H1 (cell line): ENCODE results near the gene PLCB4. TPM values are rescaled to one million over a fixed set of nuclear protein-coding genes. Genes with fewer than 3 reads are reported as not detected.

Experiments used
- CTCF ChIA-PET: fragments of 300-600 bp; sonication (Branson Sonifier 250); formaldehyde crosslinking; loops from one replicate; lab custom pipeline; 2021; ENCODE audit not compliant: partially characterized antibody; lab: Charles Lee
- POLR2A ChIA-PET: fragments of 300-600 bp; sonication (Branson Sonifier 250); formaldehyde crosslinking; loops from one replicate; lab custom pipeline; 2021; ENCODE audit warnings: inconsistent platforms; ENCODE audit not compliant: partially characterized antibody; lab: Charles Lee
- DNase-seq, 2 experiments: peaks; one replicate each; pipeline versions ENCODE4 v3.0.0 to v3.0.0-alpha.2; 2010 to 2022; ENCODE audit warnings: low spot score in 2 of 2, low read depth in 1 of 2, mixed read lengths in 1 of 2
- FAIRE-seq: peaks from 2 replicates; lab custom pipeline; 2011; peaks lifted over from hg19 to GRCh38; lab: Jason Lieb, UNC
- H2AFZ ChIP-seq: 2 replicates; pipeline ENCODE4 v1.8.1; 2012; ENCODE audit warnings: low read length, inconsistent platforms
- H2AK5ac ChIP-seq: 2 replicates; pipeline ENCODE4 v1.6.1; 2013; ENCODE audit warnings: low read depth, low read length
- H2BK120ac ChIP-seq: replicated peaks from 2 replicates; pipeline ENCODE3; 2013; ENCODE audit warnings: low read depth, low read length, inconsistent platforms
- H2BK12ac ChIP-seq: 2 replicates; pipeline ENCODE4 v1.6.1; 2013; ENCODE audit warnings: low read depth, low read length
- H2BK15ac ChIP-seq: 2 replicates; pipeline ENCODE4 v1.6.1; 2013; ENCODE audit warnings: low read length
- H2BK20ac ChIP-seq: 2 replicates; pipeline ENCODE4 v1.6.1; 2013; ENCODE audit warnings: low read length
- H2BK5ac ChIP-seq: 2 replicates; pipeline ENCODE4 v1.6.1; 2013; ENCODE audit warnings: low read depth, low read length
- H3K14ac ChIP-seq: 2 replicates; pipeline ENCODE4 v1.6.1; 2013; ENCODE audit warnings: inconsistent platforms; ENCODE audit not compliant: insufficient read length
- H3K18ac ChIP-seq: 2 replicates; pipeline ENCODE4 v1.6.1; 2013; ENCODE audit warnings: low read length; ENCODE audit errors: extremely low read depth
- H3K23ac ChIP-seq: 2 replicates; pipeline ENCODE4 v1.6.1; 2013; ENCODE audit warnings: inconsistent platforms; ENCODE audit not compliant: insufficient read length
- H3K23me2 ChIP-seq: 2 replicates; pipeline ENCODE4 v1.6.1; 2013; ENCODE audit warnings: low read depth, low read length
- H3K27ac ChIP-seq: 2 replicates; pipeline ENCODE4 v1.6.1; 2011; ENCODE audit warnings: low read depth, low read length, inconsistent platforms
- H3K27me3 ChIP-seq, 4 experiments: replicated peaks in 1 of 4; 1 replicate in 1 of 4; 2 replicates in 3 of 4; pipeline versions ENCODE4 v1.6.1 to v1.8.1; 2011 to 2013; ENCODE audit warnings: low read length in 3 of 4, mild to moderate bottlenecking in 3 of 4, inconsistent platforms in 2 of 4, mixed read lengths in 2 of 4, moderate library complexity in 1 of 4; ENCODE audit not compliant: control insufficient read depth in 3 of 4, insufficient read depth in 3 of 4; ENCODE audit errors: extremely low read depth in 1 of 4
- H3K36me3 ChIP-seq, 4 experiments: 2 replicates each; pipeline versions ENCODE4 v1.6.1 to v1.8.1; 2011 to 2013; ENCODE audit warnings: mild to moderate bottlenecking in 4 of 4, low read length in 3 of 4, moderate library complexity in 2 of 4, control low read depth in 1 of 4, inconsistent platforms in 1 of 4; ENCODE audit not compliant: insufficient read depth in 4 of 4, control insufficient read depth in 2 of 4
- H3K4ac ChIP-seq: replicated peaks from 2 replicates; pipeline ENCODE3; 2013; ENCODE audit warnings: low read length, low read depth, mixed read lengths, inconsistent platforms; ENCODE audit not compliant: insufficient read length
- H3K4me1 ChIP-seq, 4 experiments: replicated peaks in 1 of 4; 1 replicate in 1 of 4; 2 replicates in 3 of 4; pipeline versions ENCODE4 v1.6.1 to v1.8.1; 2011 to 2013; ENCODE audit warnings: low read length in 3 of 4, inconsistent platforms in 2 of 4, mixed read lengths in 1 of 4; ENCODE audit not compliant: insufficient read depth in 4 of 4, control insufficient read depth in 3 of 4
- H3K4me2 ChIP-seq, 2 experiments: 2 replicates each; pipeline versions ENCODE4 v1.6.1 to v1.8.1; 2011 to 2013; ENCODE audit warnings: low read depth in 2 of 2, low read length in 2 of 2, control low read depth in 1 of 2, inconsistent platforms in 1 of 2, mild to moderate bottlenecking in 1 of 2; ENCODE audit not compliant: insufficient read depth in 1 of 2
- H3K4me3 ChIP-seq, 4 experiments: fragments of 200-600, 300-600 bp in 1 of 4; sonication (generic), shearing (Covaris generic), sonication (Bioruptor Twin) in 1 of 4; 2 replicates each; pipeline versions ENCODE4 v1.5.1 to v1.8.1; 2011 to 2016; ENCODE audit warnings: low read length in 4 of 4, low read depth in 3 of 4, control low read depth in 2 of 4, inconsistent platforms in 2 of 4, mild to moderate bottlenecking in 2 of 4, mixed read lengths in 1 of 4, moderate library complexity in 1 of 4; ENCODE audit not compliant: insufficient read depth in 2 of 4; ENCODE audit errors: extremely low read depth in 1 of 4
- H3K56ac ChIP-seq: replicated peaks from 2 replicates; pipeline ENCODE3; 2013; ENCODE audit warnings: low read depth, mild to moderate bottlenecking, mixed read lengths, low read length, inconsistent platforms; ENCODE audit not compliant: insufficient read length
- H3K79me1 ChIP-seq: 2 replicates; pipeline ENCODE4 v1.6.1; 2013; ENCODE audit warnings: low read depth, low read length, control low read depth
- H3K79me2 ChIP-seq, 2 experiments: 2 replicates each; pipeline versions ENCODE4 v1.6.1 to v1.8.1; 2012 to 2013; ENCODE audit warnings: low read length in 2 of 2, mild to moderate bottlenecking in 2 of 2, inconsistent platforms in 1 of 2; ENCODE audit not compliant: insufficient read depth in 2 of 2, control insufficient read depth in 1 of 2
- H3K9ac ChIP-seq, 4 experiments: replicated peaks in 1 of 4; 1 replicate in 1 of 4; 2 replicates in 3 of 4; pipeline versions ENCODE4 v1.6.1 to v1.8.1; 2011 to 2013; ENCODE audit warnings: low read depth in 3 of 4, low read length in 3 of 4, control low read depth in 2 of 4, mild to moderate bottlenecking in 2 of 4, moderate library complexity in 2 of 4, inconsistent platforms in 1 of 4; ENCODE audit errors: extremely low read depth in 1 of 4
- H3K9me3 ChIP-seq, 2 experiments: 2 replicates each; pipeline versions ENCODE4 v1.6.1 to v1.8.1; 2012 to 2013; ENCODE audit warnings: mild to moderate bottlenecking in 2 of 2, moderate library complexity in 2 of 2, control low read depth in 1 of 2, inconsistent platforms in 1 of 2, low read depth in 1 of 2, low read length in 1 of 2, mixed read lengths in 1 of 2; ENCODE audit not compliant: insufficient read depth in 2 of 2
- H4K20me1 ChIP-seq, 2 experiments: replicated peaks in 1 of 2; 2 replicates each; pipeline versions ENCODE3 to v1.8.1; 2011 to 2013; ENCODE audit warnings: inconsistent platforms in 2 of 2, low read length in 2 of 2, mild to moderate bottlenecking in 1 of 2; ENCODE audit not compliant: insufficient read depth in 2 of 2, control insufficient read depth in 1 of 2
- H4K5ac ChIP-seq: 2 replicates; pipeline ENCODE4 v1.6.1; 2013; ENCODE audit warnings: low read length, low read depth, mixed read lengths, inconsistent platforms; ENCODE audit not compliant: insufficient read length
- H4K8ac ChIP-seq: 2 replicates; pipeline ENCODE4 v1.8.0; 2013; ENCODE audit warnings: mild to moderate bottlenecking, moderate library complexity, low read length, inconsistent platforms; ENCODE audit not compliant: insufficient read depth; ENCODE audit errors: extremely low read depth
- H4K91ac ChIP-seq: replicated peaks from 2 replicates; pipeline ENCODE3; 2013; ENCODE audit warnings: low read length, mixed read lengths, inconsistent platforms; ENCODE audit not compliant: insufficient read length
- CHD2 ChIP-seq: IDR thresholded peaks from 2 replicates; pipeline ENCODE4 v1.6.1; 2012; ENCODE audit warnings: low read length, improper control_type of control experiment
- NRF1 ChIP-seq: IDR thresholded peaks from 2 replicates; pipeline ENCODE4 v1.6.1; 2011; ENCODE audit warnings: mild to moderate bottlenecking, low read depth, low read length, improper control_type of control experiment
- SP2 ChIP-seq: IDR thresholded peaks from 2 replicates; pipeline ENCODE4 v1.6.1; 2012; ENCODE audit warnings: mild to moderate bottlenecking, low read length, inconsistent platforms
- ZNF274 ChIP-seq: IDR thresholded peaks from 2 replicates; pipeline ENCODE4 v1.7.0; 2012; ENCODE audit warnings: low read length, borderline replicate concordance; ENCODE audit errors: extremely low read depth
- WGBS, 2 experiments: shearing (Covaris generic) in 1 of 2; methylation state at CpG; one replicate each; pipeline versions ENCODE4 v1.1.6 to v1.1.7; 2013 to 2015; ENCODE audit warnings: low lambda C conversion rate in 2 of 2, mixed read lengths in 2 of 2, inconsistent platforms in 1 of 2, low coverage in 1 of 2, missing lambda C conversion rate in 1 of 2; ENCODE audit not compliant: insufficient replicate concordance in 2 of 2, insufficient coverage in 1 of 2, insufficient read length in 1 of 2; ENCODE audit errors: extremely low coverage in 1 of 2, missing lambda C conversion rate in 1 of 2; 5-methylcytosine and 5-hydroxymethylcytosine counted together
- polyA plus RNA-seq, 7 experiments: library from polyadenylated mRNA; depleted of rRNA in 3 of 7; stranded (reverse) in 5 of 7; unstranded in 2 of 7; fragments of >200 nt in 5 of 7; fragments of 200-250 nt in 2 of 7; gene quantifications; 1 replicate in 5 of 7; 2 replicates in 1 of 7; 4 replicates in 1 of 7; pipeline versions ENCODE4 v1.2.1 to v1.2.3, GENCODE V29; 2011 to 2013; ENCODE audit warnings: missing spikeins in 2 of 7, mixed read lengths in 2 of 7
- total RNA-seq: library from RNA; stranded (reverse); fragmentation: NEBNext Ultra II Directional; extraction: Animal tissue kit (Norgen Biotek cat#: 25700); gene quantifications from 2 replicates; pipeline ENCODE4 v1.2.1, GENCODE V29; 2021

Gene PLCB4
- total and polyA plus RNA-seq, 2 of the 8 experiments (the other 6 are each of a cell fraction or from before 2014, with no cell fraction given): 3.2 to 14.1 TPM

DNA sequence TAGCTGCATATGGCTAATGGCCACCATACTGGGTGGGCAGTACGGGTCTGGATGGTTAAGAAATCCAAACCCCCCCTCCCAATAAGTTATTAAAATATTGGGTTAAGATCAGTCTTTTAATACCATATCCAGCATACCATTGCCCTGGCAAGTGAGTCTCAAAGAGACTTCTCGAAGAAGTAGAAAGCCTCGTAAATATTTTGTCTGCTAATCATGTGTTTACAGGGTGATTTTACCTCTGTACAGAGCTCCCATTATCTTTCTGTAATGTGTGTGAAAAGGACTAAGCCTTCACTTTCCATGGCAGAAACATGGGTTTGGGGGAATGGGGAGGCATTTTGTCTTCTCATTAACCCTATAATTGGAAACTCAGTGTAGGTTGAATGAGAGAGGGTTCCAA is 270.8 kb downstream of the PLCB4 start:
- WGBS, 2 experiments: 96% methylated on average over 3 of the region's 3 CpGs; no CpG with 5 or more reads in 1 of the 2 experiments
- Histone ChIP-seq H2BK5ac (no peak overlapping the region), H3K9me3 (no peaks in the 10 kb centered on the region), H2AFZ (no peak overlapping the region), H3K23me2 (no peaks in the 10 kb centered on the region), H2BK120ac (no peak overlapping the region), H3K36me3 (no peaks in the 10 kb centered on the region; a peak in 1 of 8 replicates), H3K27ac (no peak overlapping the region), H3K9ac (no peak overlapping the region), H3K79me1 (no peaks in the 10 kb centered on the region), H3K23ac (no peak overlapping the region), H3K4ac (no peak overlapping the region), H3K4me1 (no peaks in the 10 kb centered on the region), H4K5ac (no peak overlapping the region), H3K14ac (no peak overlapping the region), H2AK5ac (no peak overlapping the region), H4K91ac (no peak overlapping the region), H3K56ac (no peak overlapping the region), H3K79me2 (no peaks in the 10 kb centered on the region), H3K18ac (no peak overlapping the region), H3K27me3 (no peaks in the 10 kb centered on the region), H4K20me1 (no peaks in the 10 kb centered on the region), H4K8ac (no peak overlapping the region), H3K4me3 (no peak overlapping the region), H3K4me2 (no peak overlapping the region), H2BK12ac (no peak overlapping the region), H2BK20ac (no peak overlapping the region), H2BK15ac (no peak overlapping the region)
- ChIA-PET POLR2A (no interaction called here), CTCF (interaction anchor here (0.8 to 2.2 kb wide), 6 partner anchors 9 to 1274 kb away, joined by 3 to 13 read pairs (median 4); no protein-coding TSS in a partner anchor)
- TF ChIP-seq ZNF274 (no peak), SP2 (no peak), CHD2 (no peak), NRF1 (no peak)
- FAIRE-seq (no peak), DNase-seq (no peak)
